GOT3 (cell line): ENCODE data around the gene ITPR3.
A peak's percentile ranks its signal among the peaks of the same experiment; 100 is the strongest.

Experiments used
- DNase-seq: peaks from one replicate; lab custom pipeline; 2025; ENCODE audit warnings: mixed read lengths; lab: John Stamatoyannopoulos, UW

Gene ITPR3

DNA sequence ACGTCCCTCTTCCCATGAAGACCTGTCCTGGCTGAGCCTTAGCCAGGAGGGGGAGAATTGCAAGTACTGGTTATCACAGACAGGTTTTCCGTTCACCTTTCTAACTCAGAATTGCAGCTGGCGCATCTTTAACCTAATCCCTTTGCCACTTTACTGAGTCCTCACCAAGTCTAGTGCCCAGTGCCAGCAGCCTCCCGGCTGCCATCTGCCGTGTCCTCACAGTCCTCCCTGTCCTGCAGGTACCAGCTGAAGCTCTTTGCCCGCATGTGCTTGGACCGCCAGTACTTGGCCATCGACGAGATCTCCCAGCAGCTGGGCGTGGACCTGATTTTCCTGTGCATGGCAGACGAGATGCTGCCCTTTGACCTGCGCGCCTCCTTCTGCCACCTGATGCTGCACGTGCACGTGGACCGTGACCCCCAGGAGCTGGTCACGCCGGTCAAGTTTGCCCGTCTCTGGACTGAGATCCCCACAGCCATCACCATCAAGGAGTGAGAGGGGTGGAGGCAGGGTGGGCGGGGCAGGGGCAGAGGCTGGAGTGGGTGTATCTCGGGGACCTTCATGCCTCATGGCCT lies 49.1 kb downstream of the ITPR3 start:
- no peak for DNase-seq

GRCh38 chr6:33670971-33671743 lies 50.0 kb downstream of the ITPR3 start:
- DNase-seq: no peak

GRCh38 chr6:33671744-33672072 lies 50.6 kb downstream of the ITPR3 start:
- DNase-seq: no peak

GRCh38 chr6:33672808-33673207 lies 51.7 kb downstream of the ITPR3 start:
- DNase-seq: peak; percentile 76

DNA sequence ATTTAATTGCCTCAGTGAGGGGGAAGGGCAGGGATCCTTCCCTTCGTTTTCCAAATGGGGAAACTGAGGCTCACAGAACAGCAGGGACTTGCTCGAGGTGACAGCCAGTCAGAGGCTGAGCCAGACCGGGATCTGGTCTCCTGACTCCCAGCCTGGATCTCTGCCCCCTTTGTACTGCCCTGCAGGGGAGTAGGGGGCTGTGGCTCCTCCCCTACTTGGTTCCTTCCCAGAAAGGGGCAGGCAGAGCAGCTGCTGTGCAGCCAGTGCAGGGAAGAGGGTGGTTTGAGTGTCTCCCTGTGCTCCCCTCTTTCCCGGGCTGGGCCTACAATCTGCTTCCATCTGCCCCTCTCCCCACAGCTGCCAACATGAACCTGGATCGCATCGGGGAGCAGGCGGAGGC lies 52.7 kb downstream of the ITPR3 start:
- no peak for DNase-seq

DNA sequence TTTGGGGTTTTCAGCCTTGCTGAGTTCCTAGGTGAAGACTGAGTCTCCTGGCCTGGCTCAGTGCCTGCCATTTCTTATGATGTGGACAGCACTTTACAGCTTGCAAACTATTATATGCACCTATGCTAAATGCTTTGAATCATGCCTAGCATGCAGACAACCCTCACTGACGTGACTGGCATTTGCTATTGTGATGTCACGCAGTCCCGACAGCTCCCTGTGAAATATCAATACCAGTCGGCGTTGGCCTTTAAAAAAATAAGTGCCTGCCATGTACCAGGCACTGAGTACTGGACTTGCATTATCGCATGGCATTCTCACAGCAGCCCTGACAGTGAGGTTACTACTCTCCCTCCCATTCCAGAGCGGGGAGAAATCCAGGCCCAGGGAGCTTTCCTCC lies 54.8 kb downstream of the ITPR3 start:
- DNase-seq: no peak

- DNase-seq: no peak
Observed at GRCh38 chr6:33676416-33677142, 55.5 kb downstream of the ITPR3 start.

GRCh38 chr6:33677143-33677660 lies 56.1 kb downstream of the ITPR3 start:
- DNase-seq: no peak

DNA sequence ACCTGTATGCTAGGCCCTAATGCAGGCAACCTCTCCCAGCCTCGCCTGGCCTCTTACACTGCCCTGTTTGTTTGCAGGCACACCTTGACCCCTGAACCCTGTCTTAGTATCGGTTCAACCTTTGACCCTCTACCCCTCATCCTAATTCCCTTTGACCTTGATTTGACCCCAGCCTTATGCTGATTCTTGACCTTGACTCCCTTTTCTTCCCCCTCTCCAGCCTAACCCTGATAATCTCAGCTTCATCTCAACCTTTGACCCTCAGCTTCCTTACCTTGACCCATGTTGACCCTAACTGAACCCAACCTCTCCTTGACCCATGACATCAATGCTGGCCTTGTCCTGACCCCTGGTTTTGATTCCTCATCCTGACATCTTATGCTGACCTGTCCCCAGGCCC lies 56.6 kb downstream of the ITPR3 start:
- no peak for DNase-seq

DNA sequence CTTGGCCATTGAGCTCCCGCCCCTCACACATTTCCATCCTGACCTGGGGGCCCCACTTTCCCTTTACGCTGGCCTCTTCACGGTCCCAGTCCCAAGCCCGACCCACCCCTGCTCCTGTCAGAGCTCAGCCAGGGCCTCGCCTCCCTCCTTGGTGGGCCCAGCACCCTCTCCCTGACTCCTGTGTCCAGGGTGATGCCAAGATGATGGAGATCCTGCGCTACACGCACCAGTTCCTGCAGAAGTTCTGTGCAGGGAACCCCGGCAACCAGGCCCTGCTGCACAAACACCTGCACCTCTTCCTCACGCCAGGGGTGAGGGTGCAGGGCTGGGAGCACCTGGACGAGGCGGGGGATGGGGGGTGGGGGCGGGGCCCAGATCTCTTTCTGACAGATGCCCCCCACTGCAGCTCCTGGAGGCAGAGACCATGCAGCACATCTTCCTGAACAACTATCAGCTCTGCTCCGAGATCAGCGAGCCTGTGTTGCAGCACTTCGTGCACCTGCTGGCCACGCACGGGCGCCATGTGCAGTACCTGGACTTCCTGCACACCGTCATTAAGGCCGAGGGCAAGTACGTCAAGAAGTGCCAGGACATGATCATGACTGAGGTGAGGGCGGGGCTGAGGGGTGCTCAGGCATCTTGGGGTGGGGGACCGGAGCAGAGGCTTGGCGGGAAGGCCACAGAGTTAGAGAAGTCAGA lies 57.3 kb downstream of the ITPR3 start:
- no peak for DNase-seq

DNA sequence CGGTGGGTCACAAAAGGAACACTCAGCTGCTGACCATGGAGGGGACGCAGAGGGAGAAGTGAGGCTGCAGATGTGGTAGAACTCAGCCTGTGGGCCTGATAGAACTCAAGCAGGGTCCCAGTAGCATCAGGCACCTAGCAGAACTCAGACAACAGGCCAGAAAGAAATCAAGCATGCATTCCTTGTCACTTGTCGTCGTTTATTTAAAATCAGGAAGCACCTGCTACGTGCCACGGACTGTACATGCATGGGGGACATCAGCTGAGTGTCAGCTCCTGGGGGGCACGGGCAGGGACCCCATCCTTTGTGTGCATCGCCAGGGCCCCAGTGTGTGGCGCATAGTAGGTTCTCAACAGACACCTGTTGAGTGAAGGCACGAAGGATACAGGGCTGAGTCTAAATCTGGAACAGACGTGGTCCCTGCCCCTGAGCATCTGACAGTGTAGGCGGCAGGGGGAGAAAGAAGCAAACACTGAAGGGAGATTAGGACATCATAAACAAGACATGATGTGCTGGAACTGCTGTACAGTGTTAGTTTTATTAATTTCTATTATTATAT lies 57.9 kb downstream of the ITPR3 start:
- DNase-seq: no peak

DNA sequence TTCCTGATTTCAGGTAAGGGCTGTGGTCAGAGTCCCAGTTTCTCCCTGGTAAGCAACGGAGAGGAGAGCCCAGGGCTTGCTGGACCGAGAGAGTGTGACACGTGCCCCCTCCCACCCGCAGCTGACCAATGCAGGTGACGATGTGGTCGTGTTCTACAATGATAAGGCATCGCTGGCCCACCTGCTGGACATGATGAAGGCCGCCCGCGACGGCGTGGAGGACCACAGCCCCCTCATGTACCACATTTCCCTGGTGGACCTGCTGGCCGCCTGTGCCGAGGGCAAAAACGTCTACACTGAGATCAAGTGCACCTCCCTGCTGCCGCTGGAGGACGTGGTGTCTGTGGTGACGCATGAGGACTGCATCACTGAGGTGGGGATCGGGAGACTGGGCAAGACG lies 58.6 kb downstream of the ITPR3 start:
- DNase-seq: no peak

GRCh38 chr6:33682341-33682740 lies 61.2 kb downstream of the ITPR3 start:
- DNase-seq: no peak

DNA sequence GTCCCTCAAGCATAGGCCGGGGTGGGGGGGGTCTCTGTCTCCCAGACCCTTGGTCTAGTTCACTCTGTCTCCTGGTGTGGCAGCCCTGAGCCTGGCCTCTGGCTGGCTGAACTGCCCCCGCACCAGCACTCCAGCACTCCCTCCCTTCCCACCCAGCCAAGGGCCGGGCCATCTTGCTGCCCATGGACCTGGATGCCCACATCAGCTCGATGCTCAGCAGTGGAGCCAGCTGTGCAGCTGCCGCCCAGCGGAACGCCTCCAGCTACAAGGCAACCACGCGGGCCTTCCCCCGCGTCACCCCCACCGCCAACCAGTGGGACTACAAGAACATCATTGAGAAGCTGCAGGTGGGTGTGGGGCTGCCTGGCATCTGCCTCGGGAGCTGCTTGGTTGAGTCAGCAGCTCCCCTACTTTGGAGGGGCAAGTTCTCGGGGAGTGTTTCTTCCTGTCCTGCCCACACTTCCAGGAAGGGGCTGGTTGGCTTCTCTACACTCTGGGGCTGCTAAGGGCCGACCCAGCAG lies 62.0 kb downstream of the ITPR3 start:
- DNase-seq: no peak

GRCh38 chr6:33683576-33684427 lies 62.7 kb downstream of the ITPR3 start:
- no peak for DNase-seq

GRCh38 chr6:33684428-33684896 lies 63.3 kb downstream of the ITPR3 start:
- no peak for DNase-seq

DNA sequence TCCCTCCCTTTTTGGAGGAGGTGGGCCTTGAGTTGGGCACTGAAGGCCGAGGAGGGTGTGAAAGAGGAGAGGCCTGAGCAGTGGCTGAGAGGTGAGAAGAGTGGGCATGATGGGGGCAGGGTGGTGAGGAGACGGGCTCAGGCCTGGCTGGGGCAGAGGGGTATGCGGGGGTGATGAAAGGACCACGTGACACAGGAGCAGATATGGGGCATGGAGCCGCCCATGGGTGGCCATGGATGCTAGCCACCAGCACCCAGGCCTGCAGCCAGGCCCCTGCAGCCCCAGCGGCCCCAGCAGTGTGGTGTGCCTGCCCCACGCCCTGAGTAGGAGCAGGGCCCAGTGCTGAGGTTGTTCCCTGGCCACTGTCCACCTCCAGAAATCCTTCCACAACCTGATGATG lies 63.9 kb downstream of the ITPR3 start:
- no peak for DNase-seq

DNA sequence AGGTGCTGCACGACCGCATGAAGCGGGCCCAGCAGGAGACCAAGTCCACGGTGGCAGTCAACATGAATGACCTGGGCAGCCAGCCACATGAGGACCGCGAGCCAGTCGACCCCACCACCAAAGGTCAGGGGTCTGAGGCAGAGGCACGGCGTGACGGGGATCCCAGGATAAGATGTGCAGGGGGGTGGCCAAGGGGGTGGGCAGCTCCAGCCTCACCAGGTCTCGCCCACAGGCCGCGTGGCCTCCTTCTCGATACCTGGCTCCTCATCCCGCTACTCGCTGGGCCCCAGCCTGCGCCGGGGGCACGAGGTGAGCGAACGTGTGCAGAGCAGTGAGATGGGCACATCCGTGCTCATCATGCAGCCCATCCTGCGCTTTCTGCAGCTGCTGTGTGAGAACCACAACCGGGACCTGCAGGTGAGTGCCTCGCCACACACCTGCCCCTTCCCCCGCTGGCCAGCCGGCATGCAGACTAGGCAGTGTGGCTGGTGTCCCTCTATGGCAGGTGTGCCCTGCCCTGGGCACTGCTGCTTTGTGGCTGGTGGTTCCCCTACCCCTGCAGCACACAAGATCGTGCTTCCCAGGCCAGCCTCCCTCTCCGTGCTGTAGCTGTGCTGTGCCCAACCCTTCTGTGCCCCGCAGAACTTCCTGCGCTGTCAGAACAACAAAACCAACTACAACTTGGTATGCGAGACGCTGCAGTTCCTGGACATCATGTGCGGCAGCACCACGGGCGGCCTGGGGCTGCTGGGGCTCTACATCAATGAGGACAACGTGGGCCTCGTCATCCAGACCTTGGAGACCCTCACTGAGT lies 64.5 kb downstream of the ITPR3 start:
- no peak for DNase-seq

GRCh38 chr6:33686225-33686924 lies 65.3 kb downstream of the ITPR3 start:
- DNase-seq: no peak
